Caco-2 (cell line): ENCODE data around the gene DNA2. TPM values are rescaled to one million over a fixed set of nuclear protein-coding genes. Genes with fewer than 3 reads are reported as not detected.
A peak's percentile ranks its signal among the peaks of the same experiment; 100 is the strongest.

Experiments
- BruUV-seq: library from RNA; stranded (reverse); fragments of 400-500 nt; replicated peaks from 2 replicates; lab custom pipeline; 2021; lab: Mats Ljungman, UMichigan
- CTCF ChIA-PET: fragments of 300-600 bp; sonication (Branson Sonifier 250); formaldehyde crosslinking; loops from one replicate; lab custom pipeline; 2022; ENCODE audit warnings: antibody characterized with exemption; lab: Charles Lee
- POLR2A ChIA-PET: fragments of 300-600 bp; sonication (Branson Sonifier 250); formaldehyde crosslinking; loops from one replicate; lab custom pipeline; 2022; ENCODE audit warnings: antibody characterized with exemption; lab: Charles Lee
- DNase-seq, 2 experiments: peaks; one replicate each; pipeline versions ENCODE4 v3.0.0 to v3.0.0-alpha.2; 2020 to 2022
- H3K27me3 ChIP-seq: replicated peaks from 2 replicates; pipeline ENCODE4 v1.6.0; 2011; ENCODE audit warnings: low read length; ENCODE audit not compliant: control insufficient read depth, insufficient read depth
- H3K36me3 ChIP-seq: 2 replicates; pipeline ENCODE4 v1.5.1; 2011; ENCODE audit warnings: low read length; ENCODE audit not compliant: control insufficient read depth, insufficient read depth
- H3K4me1 ChIP-seq: fragments of 250-450 bp; sonication (Bioruptor Pico); 2 replicates; pipeline ENCODE4 v1.5.1; 2020; ENCODE audit warnings: mild to moderate bottlenecking
- H3K4me3 ChIP-seq: 2 replicates; pipeline ENCODE4 v1.5.1; 2011; ENCODE audit warnings: low read depth, mild to moderate bottlenecking, control low read depth, low read length
- H3K9me3 ChIP-seq: fragments of 250-450 bp; sonication (Bioruptor Pico); 2 replicates; pipeline ENCODE4 v1.5.1; 2020; ENCODE audit warnings: mild to moderate bottlenecking, moderate library complexity
- H3K27ac Mint-ChIP-seq: one replicate; pipeline ENCODE4 v1.8.0; 2022; ENCODE audit warnings: mixed read lengths; ENCODE audit not compliant: unreplicated experiment
- H3K27me3 Mint-ChIP-seq: one replicate; pipeline ENCODE4 v1.8.0; 2022; ENCODE audit warnings: mixed read lengths; ENCODE audit not compliant: insufficient read depth, unreplicated experiment
- H3K36me3 Mint-ChIP-seq: one replicate; pipeline ENCODE4 v1.8.0; 2022; ENCODE audit warnings: mild to moderate bottlenecking, mixed read lengths; ENCODE audit not compliant: insufficient read depth, unreplicated experiment
- H3K4me1 Mint-ChIP-seq: one replicate; pipeline ENCODE4 v1.8.0; 2022; ENCODE audit warnings: low read depth, mixed read lengths; ENCODE audit not compliant: unreplicated experiment
- H3K4me3 Mint-ChIP-seq: one replicate; pipeline ENCODE4 v1.8.0; 2022; ENCODE audit warnings: mild to moderate bottlenecking, moderate library complexity, mixed read lengths; ENCODE audit not compliant: unreplicated experiment
- H3K9me3 Mint-ChIP-seq: one replicate; pipeline ENCODE4 v1.8.0; 2022; ENCODE audit warnings: mixed read lengths; ENCODE audit not compliant: unreplicated experiment
- intact Hi-C: fragments of 100-400 bp; cut with micrococcal nuclease; formaldehyde crosslinking; loops from one replicate; pipeline ENCODE4 v1.10.0; 2022; ENCODE audit not compliant: unreplicated experiment
- total RNA-seq: library from RNA; stranded (reverse); gene quantifications from 2 replicates; pipeline ENCODE4 v1.2.3, GENCODE V29; 2022
- TF ChIP-seq, protein P1 (sequence below), 2 experiments: fragments of 200-600 bp in 1 of 2; IDR thresholded peaks; 1 replicate in 1 of 2; 2 replicates in 1 of 2; pipeline versions ENCODE4 v1.5.1 to v1.8.0; 2011 to 2022; ENCODE audit warnings: antibody characterized with exemption in 1 of 2, control low read depth in 1 of 2, inconsistent platforms in 1 of 2, low read depth in 1 of 2, low read length in 1 of 2, mild to moderate bottlenecking in 1 of 2, moderate library complexity in 1 of 2; ENCODE audit not compliant: insufficient read depth in 1 of 2, severe bottlenecking in 1 of 2, unreplicated experiment in 1 of 2

Gene DNA2
- total RNA-seq, 1 experiment from 2014 or later = 88.1 TPM

DNA sequence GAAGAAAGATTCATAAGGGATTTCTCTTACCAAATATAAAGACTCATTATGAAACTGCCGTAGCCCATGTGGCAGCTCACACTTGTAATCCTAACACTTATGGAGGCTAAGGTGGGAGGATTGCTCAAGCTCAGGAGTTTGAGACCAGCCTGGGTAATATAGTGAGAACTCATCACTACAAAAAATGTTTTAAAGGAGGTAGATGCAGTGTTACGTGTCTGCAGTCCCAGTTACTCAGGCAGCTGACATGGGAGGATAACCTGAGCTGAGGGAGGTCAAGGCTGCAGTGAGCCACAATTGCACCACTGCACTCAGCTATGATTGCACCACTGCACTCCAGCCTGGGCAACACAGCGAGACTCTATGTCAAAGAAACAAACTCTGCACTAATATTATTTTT lies 18.1 kb upstream of the DNA2 start:
- no peak overlapping the region for H3K27ac Mint-ChIP-seq
- Histone ChIP-seq H3K36me3 (peaks cover 4% of the 10 kb centered on the region; the same call in 1 of the 2 replicates), H3K4me3 (no peak overlapping the region), H3K27me3 (no peaks in the 10 kb centered on the region), H3K4me1 (no peaks in the 10 kb centered on the region), H3K9me3 (no peaks in the 10 kb centered on the region)
- peaks cover 87% of the 10 kb centered on the region for H3K36me3 Mint-ChIP-seq
- H3K9me3 Mint-ChIP-seq = no peaks in the 10 kb centered on the region
- ChIA-PET CTCF (no interaction called here), POLR2A (no interaction called here)
- no peak for DNase-seq
- H3K27me3 Mint-ChIP-seq = no peaks in the 10 kb centered on the region
- intact Hi-C loops = loop anchor here (2.0 kb wide), 1 partner anchor 17 kb away; no protein-coding TSS in a partner anchor
- no peaks in the 10 kb centered on the region for H3K4me1 Mint-ChIP-seq
- BruUV-seq = no TSS peak
- TF ChIP-seq, protein P1, sequence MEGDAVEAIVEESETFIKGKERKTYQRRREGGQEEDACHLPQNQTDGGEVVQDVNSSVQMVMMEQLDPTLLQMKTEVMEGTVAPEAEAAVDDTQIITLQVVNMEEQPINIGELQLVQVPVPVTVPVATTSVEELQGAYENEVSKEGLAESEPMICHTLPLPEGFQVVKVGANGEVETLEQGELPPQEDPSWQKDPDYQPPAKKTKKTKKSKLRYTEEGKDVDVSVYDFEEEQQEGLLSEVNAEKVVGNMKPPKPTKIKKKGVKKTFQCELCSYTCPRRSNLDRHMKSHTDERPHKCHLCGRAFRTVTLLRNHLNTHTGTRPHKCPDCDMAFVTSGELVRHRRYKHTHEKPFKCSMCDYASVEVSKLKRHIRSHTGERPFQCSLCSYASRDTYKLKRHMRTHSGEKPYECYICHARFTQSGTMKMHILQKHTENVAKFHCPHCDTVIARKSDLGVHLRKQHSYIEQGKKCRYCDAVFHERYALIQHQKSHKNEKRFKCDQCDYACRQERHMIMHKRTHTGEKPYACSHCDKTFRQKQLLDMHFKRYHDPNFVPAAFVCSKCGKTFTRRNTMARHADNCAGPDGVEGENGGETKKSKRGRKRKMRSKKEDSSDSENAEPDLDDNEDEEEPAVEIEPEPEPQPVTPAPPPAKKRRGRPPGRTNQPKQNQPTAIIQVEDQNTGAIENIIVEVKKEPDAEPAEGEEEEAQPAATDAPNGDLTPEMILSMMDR (IDR thresholded peaks at IDR 0.05; ENCODE audit: insufficient read depth in 1 of 2, low read depth in 1 of 2, low read length in 1 of 2, severe bottlenecking in 1 of 2, unreplicated experiment in 1 of 2) = no peak
- no peak overlapping the region for H3K4me3 Mint-ChIP-seq

DNA sequence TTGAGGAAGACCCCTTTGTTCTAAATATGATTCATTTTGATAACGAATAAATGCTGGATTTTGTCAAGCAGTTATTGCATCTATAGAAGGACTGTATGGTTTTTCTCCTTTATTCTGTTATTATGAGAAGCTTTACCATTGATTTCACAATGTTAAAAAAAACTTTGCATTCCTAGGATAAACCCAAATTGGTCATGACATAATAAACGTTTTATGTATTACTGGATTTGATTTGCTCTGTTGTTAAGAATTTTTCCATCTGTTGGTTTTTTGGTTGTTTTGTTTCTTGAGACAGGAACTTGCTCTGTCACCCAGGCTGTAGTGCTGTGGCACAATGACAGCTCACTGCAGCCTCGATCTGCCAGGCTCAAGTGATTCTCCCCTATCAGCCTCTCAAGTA lies 2.2 kb upstream of the DNA2 start:
- ChIA-PET POLR2A (interaction anchor here (1.1 kb wide), 1 partner anchor 67 kb away, joined by 6 read pairs; the partner anchor contains the start of gene RUFY2), CTCF (interaction anchor here (0.5 kb wide), 1 partner anchor 121 kb away, joined by 3 read pairs; no protein-coding TSS in a partner anchor)
- H3K4me1 Mint-ChIP-seq = peaks cover 23% of the 10 kb centered on the region
- Histone ChIP-seq H3K27me3 (no peaks in the 10 kb centered on the region), H3K4me1 (peaks cover 13% of the 10 kb centered on the region), H3K9me3 (no peaks in the 10 kb centered on the region), H3K36me3 (no peaks in the 10 kb centered on the region), H3K4me3 (no peak overlapping the region)
- no peak overlapping the region for H3K4me3 Mint-ChIP-seq
- DNase-seq = no peak
- H3K36me3 Mint-ChIP-seq = peaks cover 39% of the 10 kb centered on the region
- H3K27ac Mint-ChIP-seq = no peak overlapping the region
- no peaks in the 10 kb centered on the region for H3K27me3 Mint-ChIP-seq
- H3K9me3 Mint-ChIP-seq = no peaks in the 10 kb centered on the region
- no TSS peak for BruUV-seq
- intact Hi-C loops = loop anchor here (5.0 kb wide), 1 partner anchor 423 kb away; no protein-coding TSS in a partner anchor
- TF ChIP-seq, protein P1 (IDR thresholded peaks at IDR 0.05; ENCODE audit: insufficient read depth in 1 of 2, low read depth in 1 of 2, low read length in 1 of 2, severe bottlenecking in 1 of 2, unreplicated experiment in 1 of 2) = no peak

DNA sequence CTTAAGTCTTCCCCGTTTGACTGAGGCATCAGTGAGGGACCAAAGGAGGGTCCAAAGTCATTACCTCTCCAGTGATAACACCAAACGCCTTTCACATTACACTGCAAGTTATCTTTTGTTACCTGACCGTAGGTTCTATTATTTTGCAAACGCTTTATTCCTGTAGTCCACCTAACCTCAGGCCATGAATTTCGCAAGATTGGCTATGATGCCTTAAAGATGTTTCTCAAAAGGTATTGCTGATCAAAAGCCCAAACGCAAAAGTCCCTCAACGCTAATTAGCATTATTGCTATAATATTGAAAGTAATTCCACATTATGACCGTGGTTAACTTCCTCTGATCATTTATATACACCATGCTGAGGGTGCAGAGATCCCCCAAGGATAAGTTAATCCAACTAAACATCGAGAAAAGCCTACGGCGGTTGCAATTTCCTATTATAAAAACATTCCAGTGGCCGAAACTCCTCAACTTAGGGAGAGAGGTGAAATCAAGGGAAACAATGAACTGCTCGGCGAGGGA lies 649 bp downstream of the DNA2 start:
- H3K27me3 Mint-ChIP-seq = no peaks in the 10 kb centered on the region
- peaks cover 61% of the 10 kb centered on the region for H3K36me3 Mint-ChIP-seq
- no peaks in the 10 kb centered on the region for H3K27me3 ChIP-seq
- TSS peak; percentile 68 for BruUV-seq
- intact Hi-C loops = loop anchor here (1.0 to 5.0 kb wide), 4 partner anchors 56 to 426 kb away; partner anchors contain the start of genes CCAR1, RUFY2 and SLC25A16
- H3K36me3 ChIP-seq = peaks cover 2% of the 10 kb centered on the region; the same call in 1 of the 2 replicates
- peaks cover 23% of the 10 kb centered on the region for H3K4me1 Mint-ChIP-seq
- ChIA-PET POLR2A (interaction anchor here (0.6 to 0.9 kb wide), 4 partner anchors 19 to 485 kb away, joined by 3 to 7 read pairs (median 3); partner anchors contain the start of genes DDX21 and STOX1), CTCF (interaction anchor here (1.3 kb wide), 1 partner anchor 64 kb away, joined by 5 read pairs; the partner anchor contains the start of gene RUFY2)
- peaks cover 13% of the 10 kb centered on the region for H3K4me1 ChIP-seq
- H3K9me3 Mint-ChIP-seq = no peaks in the 10 kb centered on the region
- DNase-seq = peak in 1 of 2 experiments; percentile 24
- H3K9me3 ChIP-seq = no peaks in the 10 kb centered on the region
- peak overlapping the region; percentile 79 for H3K4me3 ChIP-seq
- H3K4me3 Mint-ChIP-seq = peak overlapping the region; percentile 93
- TF ChIP-seq, protein P1 (IDR thresholded peaks at IDR 0.05; ENCODE audit: insufficient read depth in 1 of 2, low read depth in 1 of 2, low read length in 1 of 2, severe bottlenecking in 1 of 2, unreplicated experiment in 1 of 2) = no peak
- H3K27ac Mint-ChIP-seq = peak overlapping the region; percentile 98
